HFFc6 (cell line): ENCODE measurements around the gene DBH. TPM values are rescaled to one million over a fixed set of nuclear protein-coding genes. Genes with fewer than 3 reads are reported as not detected.

ENCODE experiments used
- DNase-seq: peaks from one replicate; pipeline ENCODE4 v3.0.0-alpha.2; 2018
- H3K27ac Mint-ChIP-seq: 2 replicates; pipeline ENCODE4 v1.8.0; 2020; ENCODE audit warnings: mild to moderate bottlenecking, mixed read lengths
- H3K27me3 Mint-ChIP-seq: 2 replicates; pipeline ENCODE4 v1.8.0; 2021; ENCODE audit warnings: mild to moderate bottlenecking, moderate library complexity, mixed read lengths; ENCODE audit not compliant: insufficient read depth
- H3K36me3 Mint-ChIP-seq: 2 replicates; pipeline ENCODE4 v1.8.0; 2021; ENCODE audit warnings: low read depth, mixed read lengths
- H3K4me1 Mint-ChIP-seq: 2 replicates; pipeline ENCODE4 v1.8.0; 2020; ENCODE audit warnings: low read depth, mixed read lengths
- H3K4me3 Mint-ChIP-seq: 2 replicates; pipeline ENCODE4 v1.8.0; 2020; ENCODE audit warnings: mild to moderate bottlenecking, moderate library complexity, mixed read lengths
- H3K9me3 Mint-ChIP-seq: 2 replicates; pipeline ENCODE4 v1.8.0; 2020; ENCODE audit warnings: mild to moderate bottlenecking, mixed read lengths
- CTCF ChIP-seq: fragments of 200-600 bp; sonication (generic); IDR thresholded peaks from 2 replicates; pipeline ENCODE4 v1.5.0; 2021; ENCODE audit warnings: antibody characterized with exemption, mild to moderate bottlenecking
- total RNA-seq, 6 experiments: library from RNA; stranded (reverse); fragmentation: NEBNext Ultra II Directional; extraction: Animal tissue kit (Norgen Biotek cat#: 25700); gene quantifications; 2 replicates in 1 of 6; 3 replicates in 5 of 6; pipeline ENCODE4 v1.2.3, GENCODE V29; 2021

The DBH gene
- total RNA-seq, 6 experiments from 2014 or later, result not detected

- TF ChIP-seq CTCF, result no peak
- peaks cover 15% of the 10 kb centered on the region for H3K27me3 Mint-ChIP-seq
- no peak for DNase-seq
- peaks cover 4% of the 10 kb centered on the region; the same call in 1 of the 2 replicates for H3K9me3 Mint-ChIP-seq
- no peak overlapping the region for H3K27ac Mint-ChIP-seq
- no peaks in the 10 kb centered on the region for H3K4me1 Mint-ChIP-seq
- no peaks in the 10 kb centered on the region for H3K36me3 Mint-ChIP-seq
- H3K4me3 Mint-ChIP-seq, result no peak overlapping the region
These were observed 33.1 kb downstream of the DBH start for GRCh38 chr9:133669182-133669801.

GRCh38 chr9:133670466-133670865 is 34.3 kb downstream of the DBH start:
- peaks cover 4% of the 10 kb centered on the region; the same call in 1 of the 2 replicates for H3K9me3 Mint-ChIP-seq
- no peaks in the 10 kb centered on the region for H3K36me3 Mint-ChIP-seq
- H3K27me3 Mint-ChIP-seq, result peaks cover 23% of the 10 kb centered on the region
- no peak overlapping the region for H3K4me3 Mint-ChIP-seq
- no peak for DNase-seq
- H3K27ac Mint-ChIP-seq, result no peak overlapping the region
- no peaks in the 10 kb centered on the region for H3K4me1 Mint-ChIP-seq
- no peak for TF ChIP-seq CTCF

- Mint-ChIP-seq H3K27ac (no peak overlapping the region), H3K4me3 (no peak overlapping the region), H3K27me3 (peaks cover 31% of the 10 kb centered on the region), H3K9me3 (peaks cover 4% of the 10 kb centered on the region; the same call in 1 of the 2 replicates), H3K36me3 (no peaks in the 10 kb centered on the region), H3K4me1 (no peaks in the 10 kb centered on the region)
- no peak for DNase-seq
- TF ChIP-seq CTCF, result no peak
These were observed 35.2 kb downstream of the DBH start for GRCh38 chr9:133671371-133671770.

GRCh38 chr9:133672503-133673257 is 36.5 kb downstream of the DBH start:
- Mint-ChIP-seq H3K27ac (no peak overlapping the region), H3K27me3 (peaks cover 29% of the 10 kb centered on the region), H3K4me1 (no peaks in the 10 kb centered on the region), H3K36me3 (no peaks in the 10 kb centered on the region), H3K9me3 (peaks cover 4% of the 10 kb centered on the region; the same call in 1 of the 2 replicates), H3K4me3 (no peak overlapping the region)
- no peak for TF ChIP-seq CTCF
- DNase-seq, result no peak

GRCh38 chr9:133673258-133673655 is 37.1 kb downstream of the DBH start:
- no peak for TF ChIP-seq CTCF
- H3K36me3 Mint-ChIP-seq, result no peaks in the 10 kb centered on the region
- H3K4me3 Mint-ChIP-seq, result no peak overlapping the region
- H3K27me3 Mint-ChIP-seq, result peaks cover 29% of the 10 kb centered on the region
- peaks cover 4% of the 10 kb centered on the region; the same call in 1 of the 2 replicates for H3K9me3 Mint-ChIP-seq
- no peak for DNase-seq
- no peak overlapping the region for H3K27ac Mint-ChIP-seq
- no peaks in the 10 kb centered on the region for H3K4me1 Mint-ChIP-seq
